ENCODE measurements around the gene SIRPD. TPM values are rescaled to one million over a fixed set of nuclear protein-coding genes. Genes with fewer than 3 reads are reported as not detected.
A peak's percentile ranks its signal among the peaks of the same experiment; 100 is the strongest.

SIRPD gene
- total and polyA plus RNA-seq, 10 donors = 0.24 to 8.2 (median 2.3) TPM

- TF ChIP-seq POLR2A (IDR thresholded peaks at IDR 0.05) (no peak), CTCF (IDR thresholded peaks at IDR 0.05 in 8 of 11, conservative IDR thresholded peaks at IDR 0.05 in 3 of 11) (no peak), POLR2AphosphoS5 (IDR thresholded peaks at IDR 0.05) (no peak)
- H3K4me3 ChIP-seq = peak overlapping the region in 3 of 8 donors; percentile 36 to 64 (median 41)
- H3K27me3 ChIP-seq (replicated peaks in 1 of 7) = no peaks in the 10 kb centered on the region
- no peak for DNase-seq
- H3K4me1 ChIP-seq = peaks cover 10 to 60% (median 28%) of the 10 kb centered on the region in 6 donors
- WGBS, 5 donors = 19 to 49% (median 23%) methylated on average over 2 of the region's 2 CpGs
- H3K36me3 ChIP-seq = no peaks in the 10 kb centered on the region
- intact Hi-C loops (cut with DNase I; ENCODE audit: low total_unique reads) = no loop called here
- H3K9me3 ChIP-seq = no peaks in the 10 kb centered on the region
- peak overlapping the region in 7 of 8 donors; percentile 75 to 94 (median 87) for H3K27ac ChIP-seq
Measured at GRCh38 chr20:1491860-1492642, 65.5 kb downstream of the SIRPD start.

GRCh38 chr20:1491281-1491840 is 66.1 kb downstream of the SIRPD start, which contains the start of gene SIRPB2:
TSS of gene SIRPB2 (minus strand) at chr20:1491420. CDS start at chr20:1491359, 61 bp downstream.
- no peak for TF ChIP-seq CTCF (IDR thresholded peaks at IDR 0.05 in 8 of 11, conservative IDR thresholded peaks at IDR 0.05 in 3 of 11)
- TF ChIP-seq POLR2A (IDR thresholded peaks at IDR 0.05) = no peak
- peak; percentile 59 to 80 (median 61) for TF ChIP-seq POLR2AphosphoS5 (IDR thresholded peaks at IDR 0.05)
- Histone ChIP-seq H3K36me3 (no peaks in the 10 kb centered on the region), H3K27me3 (replicated peaks in 1 of 7) (no peaks in the 10 kb centered on the region), H3K4me1 (peaks cover 10 to 67% (median 28%) of the 10 kb centered on the region in 6 donors), H3K9me3 (no peaks in the 10 kb centered on the region), H3K4me3 (peak within 1 kb of the TSS in 7 of 8 donors; percentile 12 to 64 (median 33)), H3K27ac (peak within 1 kb of the TSS in 7 of 8 donors; percentile 75 to 94 (median 87))
- peak; percentile 89 for DNase-seq
- WGBS, 5 donors = 15 to 34% (median 19%) methylated on average over 10 to 11 of the region's 11 CpGs
- intact Hi-C loops (cut with DNase I; ENCODE audit: low total_unique reads) = no loop called here

GRCh38 chr20:1490643-1491195 is 66.8 kb downstream of the SIRPD start:
- TF ChIP-seq CTCF (IDR thresholded peaks at IDR 0.05 in 8 of 11, conservative IDR thresholded peaks at IDR 0.05 in 3 of 11) (no peak), POLR2AphosphoS5 (IDR thresholded peaks at IDR 0.05) (no peak), POLR2A (IDR thresholded peaks at IDR 0.05) (no peak)
- DNase-seq = no peak
- Histone ChIP-seq H3K4me3 (peak overlapping the region in 7 of 8 donors; percentile 12 to 64 (median 33)), H3K27ac (peak overlapping the region in 7 of 8 donors; percentile 75 to 94 (median 87)), H3K36me3 (no peaks in the 10 kb centered on the region), H3K4me1 (peaks cover 10 to 74% (median 28%) of the 10 kb centered on the region in 6 donors), H3K27me3 (replicated peaks in 1 of 7) (no peaks in the 10 kb centered on the region), H3K9me3 (no peaks in the 10 kb centered on the region)
- intact Hi-C loops (cut with DNase I; ENCODE audit: low total_unique reads) = no loop called here
- WGBS, 5 donors = 42 to 83% (median 59%) methylated on average over 7 to 9 of the region's 9 CpGs
